Aorta (tissue), 5 donors: ENCODE data around the gene KANSL2. TPM values are rescaled to one million over a fixed set of nuclear protein-coding genes. Genes with fewer than 3 reads are reported as not detected.
"Not testable (repeated sequence)": the region's sequence is repeated elsewhere in the genome, so short reads cannot be mapped to it uniquely, and the experiment has no call there.

ENCODE experiments used
- ATAC-seq: fragments of 200-7000 bp; cut with Tn5 transposase; one replicate; pipeline ENCODE4 v1.9.1; 2022; ENCODE audit warnings: moderate library complexity; ENCODE audit not compliant: low FRiP score
- DNase-seq, 2 donors: peaks; one replicate each; pipeline ENCODE4 v3.0.0-alpha.2; 2020
- H3K27ac ChIP-seq, 2 donors: one replicate each; pipeline ENCODE4 v1.5.1; 2013; ENCODE audit warnings: low read length in 2 of 2, mild to moderate bottlenecking in 2 of 2, moderate library complexity in 2 of 2, control low read depth in 1 of 2, inconsistent platforms in 1 of 2, low read depth in 1 of 2
- H3K27me3 ChIP-seq, 2 donors: one replicate each; pipeline ENCODE4 v1.6.1; 2013; ENCODE audit warnings: control low read depth in 1 of 2, low read length in 1 of 2, mild to moderate bottlenecking in 1 of 2, moderate library complexity in 1 of 2; ENCODE audit not compliant: insufficient read depth in 2 of 2, control insufficient read depth in 1 of 2
- H3K36me3 ChIP-seq, 2 donors: one replicate each; pipeline ENCODE4 v1.6.1; 2013; ENCODE audit warnings: control low read depth in 1 of 2, low read length in 1 of 2, mild to moderate bottlenecking in 1 of 2; ENCODE audit not compliant: insufficient read depth in 2 of 2, control insufficient read depth in 1 of 2
- H3K4me1 ChIP-seq, 2 donors: one replicate each; pipeline ENCODE4 v1.6.1; 2013; ENCODE audit warnings: low read length in 2 of 2, control low read depth in 1 of 2, mild to moderate bottlenecking in 1 of 2, moderate library complexity in 1 of 2; ENCODE audit not compliant: insufficient read depth in 2 of 2, control insufficient read depth in 1 of 2
- H3K4me3 ChIP-seq, 2 donors: one replicate each; pipeline ENCODE4 v1.5.1; 2013; ENCODE audit warnings: low read length in 2 of 2, control low read depth in 1 of 2, mild to moderate bottlenecking in 1 of 2
- H3K9me3 ChIP-seq: one replicate; pipeline ENCODE4 v1.6.1; 2013; ENCODE audit warnings: mild to moderate bottlenecking, low read length; ENCODE audit not compliant: control insufficient read depth
- WGBS, 2 donors: extraction: QIAGEN DNeasy Blood & Tissue Kit; methylation state at CpG; one replicate each; pipeline ENCODE4 v1.1.7; 2013; 5-methylcytosine and 5-hydroxymethylcytosine counted together
- intact Hi-C, 2 donors: fragments of 100-400 bp; cut with DNase I; formaldehyde crosslinking; loops; one replicate each; pipeline versions ENCODE4 v1.14.2 to v1.15.0; 2022
- polyA plus RNA-seq, 2 donors: library from polyadenylated mRNA; stranded (reverse); fragments of 200-250 nt; gene quantifications; one replicate each; pipeline ENCODE4 v1.2.3, GENCODE V29; 2013
- total RNA-seq, 2 donors: library from RNA; stranded (reverse); fragmentation: NEBNext Ultra II Directional; extraction: Animal tissue kit (Norgen Biotek cat#: 25700); gene quantifications; one replicate each; pipeline ENCODE4 v1.2.1, GENCODE V29; 2021
- donor health status: healthy with polysubstance abuse.
- donor health status: Bipolar disorder and iron deficiency.
- donor health status: DM: no; HTN: no; CAD: no.
- donor health status: DM: no; HTN: no; CAD: no.
- donor health status: DM: yes; HTN: yes; CAD: no.

Gene KANSL2
- total and polyA plus RNA-seq, 4 donors, result 18.7 to 31.0 (median 24.5) TPM

- WGBS, 2 donors, result 46 to 52% methylated on average over 3 of the region's 3 CpGs
- ATAC-seq, result no peak
- H3K36me3 ChIP-seq, result peaks cover 0 to 2% of the 10 kb centered on the region in 2 donors
- H3K9me3 ChIP-seq, result no peaks in the 10 kb centered on the region
- H3K27ac ChIP-seq, result no peak overlapping the region
- DNase-seq, result no peak
- no peak overlapping the region for H3K4me3 ChIP-seq
- no peaks in the 10 kb centered on the region for H3K27me3 ChIP-seq
- intact Hi-C loops, result no loop called here
- H3K4me1 ChIP-seq, result peaks cover 2 to 5% of the 10 kb centered on the region in 2 donors
Observed at GRCh38 chr12:48678551-48679185, 3.4 kb downstream of the KANSL2 start.

DNA sequence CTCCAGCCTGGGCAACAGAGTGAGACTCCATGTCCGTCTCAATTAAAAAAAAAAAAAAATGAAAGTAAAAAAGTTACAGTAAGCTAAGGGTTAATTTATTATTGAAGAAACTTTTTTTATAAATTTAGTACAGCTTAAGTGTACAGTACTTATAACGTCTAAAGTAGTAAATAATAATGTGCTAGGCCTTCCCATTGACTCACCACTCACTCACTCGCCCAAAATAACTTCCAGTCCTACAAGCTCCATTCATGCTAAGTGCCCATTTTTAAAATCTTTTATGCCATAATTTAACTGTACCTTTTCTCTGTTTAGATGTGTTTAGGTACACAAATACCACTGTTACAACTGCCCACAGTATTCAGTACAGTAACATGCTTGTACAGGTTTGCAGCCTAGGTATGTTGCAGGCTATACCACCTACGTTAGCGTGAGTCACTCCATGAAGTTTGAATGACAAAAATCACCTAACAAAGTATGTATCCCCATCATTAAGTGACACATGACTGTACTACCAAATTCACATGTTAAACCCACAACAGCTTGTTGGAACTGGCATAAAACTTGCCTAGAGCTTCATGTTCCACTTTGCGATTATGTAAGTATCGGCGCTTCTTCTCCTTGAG, 10.7 kb downstream of the KANSL2 start:
- Histone ChIP-seq H3K36me3 (peaks cover 5 to 22% of the 10 kb centered on the region in 2 donors), H3K4me3 (no peak overlapping the region), H3K9me3 (no peaks in the 10 kb centered on the region), H3K27me3 (no peaks in the 10 kb centered on the region), H3K27ac (no peak overlapping the region), H3K4me1 (no peaks in the 10 kb centered on the region)
- intact Hi-C loops, result no loop called here
- 71 to 76% methylated on average over 8 of the region's 8 CpGs for WGBS, 2 donors
- DNase-seq (no peak), ATAC-seq (no peak)

DNA sequence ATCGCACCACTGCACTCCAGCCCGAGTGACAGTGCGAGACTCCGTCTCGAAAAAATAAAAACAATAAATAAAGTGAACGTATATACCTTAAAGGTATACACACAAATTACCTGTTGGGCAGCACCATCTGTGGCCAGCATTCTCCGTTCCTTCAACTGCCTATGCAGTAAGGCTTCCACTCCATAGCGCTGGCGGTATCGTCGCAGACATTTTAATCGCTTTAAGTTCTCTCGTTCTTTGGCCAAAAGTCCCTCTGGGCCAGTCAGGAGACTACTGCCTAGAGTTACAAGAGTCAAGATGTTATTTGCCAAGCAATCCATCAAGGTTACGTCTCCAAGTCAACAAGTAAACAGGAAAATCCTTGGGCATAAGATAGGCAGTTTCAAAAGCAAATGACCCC, 13.0 kb downstream of the KANSL2 start:
- WGBS, 2 donors, result 86 to 90% methylated on average over 14 of the region's 14 CpGs

DNA sequence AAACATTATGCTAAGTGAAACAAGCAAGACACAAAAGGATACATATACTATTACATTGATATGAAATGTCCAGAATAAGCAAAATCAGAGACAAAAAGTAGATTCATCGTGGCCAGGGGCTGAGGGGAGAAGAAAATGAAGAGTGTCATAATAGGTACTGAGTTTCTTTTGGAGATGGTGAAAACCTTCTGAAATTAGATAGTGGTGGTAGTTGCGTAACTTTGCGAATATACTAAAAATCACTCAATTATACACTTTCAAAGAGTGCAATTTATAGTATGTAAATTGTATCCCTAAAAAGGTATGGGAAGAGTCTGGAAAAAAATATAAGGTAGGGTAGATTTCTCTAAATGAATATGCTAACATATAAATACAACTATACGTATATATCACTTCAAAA, 22.2 kb downstream of the KANSL2 start:
- Histone ChIP-seq H3K4me1 (no peaks in the 10 kb centered on the region), H3K27ac (no peak overlapping the region), H3K27me3 (no peaks in the 10 kb centered on the region), H3K4me3 (no peak overlapping the region), H3K9me3 (no peaks in the 10 kb centered on the region), H3K36me3 (peaks cover 8% of the 10 kb centered on the region in 2 donors)
- DNase-seq (no peak), ATAC-seq (no peak)
- intact Hi-C loops, result no loop called here
- WGBS, 2 donors, result 91 to 95% methylated on average over 4 of the region's 4 CpGs

More for the DNA sequence above, 13.0 kb downstream of the KANSL2 start:
- DNase-seq, result no peak
- ATAC-seq, result no peak
- no peaks in the 10 kb centered on the region for H3K27me3 ChIP-seq
- H3K9me3 ChIP-seq, result no peaks in the 10 kb centered on the region
- H3K4me3 ChIP-seq, result no peak overlapping the region
- no peaks in the 10 kb centered on the region for H3K4me1 ChIP-seq
- H3K36me3 ChIP-seq, result peaks cover 5 to 22% of the 10 kb centered on the region in 2 donors
- intact Hi-C loops, result no loop called here
- no peak overlapping the region for H3K27ac ChIP-seq

- intact Hi-C loops, result no loop called here
- H3K36me3 ChIP-seq, result peaks cover 8 to 11% of the 10 kb centered on the region in 2 donors
- no peaks in the 10 kb centered on the region for H3K9me3 ChIP-seq
- H3K4me1 ChIP-seq, result no peaks in the 10 kb centered on the region
- no peak overlapping the region for H3K27ac ChIP-seq
- ATAC-seq, result no peak
- WGBS, 2 donors, result 58 to 63% methylated on average over 4 of the region's 4 CpGs
- H3K4me3 ChIP-seq, result no peak overlapping the region
- H3K27me3 ChIP-seq, result no peaks in the 10 kb centered on the region
- DNase-seq, result no peak
Observed at GRCh38 chr12:48651681-48652080, 30.4 kb downstream of the KANSL2 start.

DNA sequence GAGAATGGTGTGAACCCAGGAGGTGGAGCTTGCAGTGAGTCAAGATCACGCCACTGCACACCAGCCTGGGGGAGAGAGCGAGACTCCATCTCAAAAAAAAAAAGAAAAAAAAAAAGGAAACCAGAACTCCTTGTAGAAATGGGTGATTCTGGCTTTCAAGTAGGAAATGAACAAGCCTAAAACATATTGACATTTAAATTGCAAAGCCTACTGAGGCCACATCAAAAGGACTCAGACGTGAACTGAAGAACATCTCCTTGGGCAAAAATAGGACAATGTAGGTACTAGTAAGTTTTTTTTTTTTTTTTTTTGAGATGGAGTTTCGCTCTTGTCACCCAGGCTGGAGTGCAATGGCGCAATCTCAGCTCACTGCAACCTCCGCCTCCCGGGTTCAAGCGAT, 36.7 kb downstream of the KANSL2 start:
- DNase-seq, H3K36me3 ChIP-seq, ATAC-seq, H3K9me3 ChIP-seq, H3K27me3 ChIP-seq, H3K4me1 ChIP-seq, H3K27ac ChIP-seq, H3K4me3 ChIP-seq, intact Hi-C loops: not testable (repeated sequence)
- 95% methylated on average over 8 of the region's 8 CpGs for WGBS, 2 donors

GRCh38 chr12:48643011-48643410, 39.0 kb downstream of the KANSL2 start:
- intact Hi-C loops, result no loop called here
- H3K4me1 ChIP-seq, result no peaks in the 10 kb centered on the region
- no peaks in the 10 kb centered on the region for H3K27me3 ChIP-seq
- H3K9me3 ChIP-seq, result no peaks in the 10 kb centered on the region
- ATAC-seq (no peak), DNase-seq (no peak)
- 92 to 97% methylated on average over 2 of the region's 2 CpGs for WGBS, 2 donors
- H3K27ac ChIP-seq, result no peak overlapping the region
- H3K36me3 ChIP-seq, result peaks cover 0 to 1% of the 10 kb centered on the region in 2 donors
- H3K4me3 ChIP-seq, result no peak overlapping the region

DNA sequence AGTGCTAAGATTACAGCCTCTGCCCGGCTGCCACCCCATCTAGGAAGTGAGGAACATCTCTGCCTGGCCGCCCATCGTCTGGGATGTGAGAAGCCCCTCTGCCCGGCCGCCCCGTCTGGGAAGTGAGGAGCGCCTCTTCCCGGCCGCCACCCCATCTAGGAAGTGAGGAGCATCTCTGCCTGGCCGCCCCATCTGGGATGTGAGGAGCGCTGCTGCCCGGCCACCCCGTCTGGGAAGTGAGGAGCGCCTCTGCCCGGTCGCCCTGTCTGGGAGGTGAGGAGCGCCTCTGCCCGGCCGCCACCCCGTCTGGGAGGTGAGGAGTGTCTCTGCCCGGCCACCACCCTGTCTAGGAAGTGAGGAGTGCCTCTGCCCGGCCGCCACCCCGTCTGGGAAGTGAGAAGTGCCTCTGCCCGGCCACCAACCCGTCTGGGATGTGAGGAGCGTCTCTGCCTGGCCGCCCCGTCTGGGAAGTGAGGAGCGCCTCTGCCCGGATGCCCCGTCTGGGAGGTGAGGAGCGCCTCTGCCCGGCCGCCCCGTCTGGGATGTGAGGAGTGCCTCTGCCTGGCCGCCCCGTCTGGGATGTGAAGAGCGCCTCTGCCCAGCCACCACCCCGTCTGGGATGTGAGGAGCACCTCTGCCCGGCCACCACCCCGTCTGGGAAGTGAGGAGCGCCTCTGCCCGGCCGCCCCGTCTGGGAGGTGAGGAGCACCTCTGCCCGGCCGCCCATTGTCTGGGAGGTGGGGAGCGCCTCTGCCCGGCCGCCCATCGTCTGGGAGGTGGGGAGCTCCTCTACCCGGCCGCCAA, 40.1 kb downstream of the KANSL2 start:
- H3K27ac ChIP-seq, H3K36me3 ChIP-seq, intact Hi-C loops, H3K9me3 ChIP-seq, H3K4me3 ChIP-seq, ATAC-seq, DNase-seq, H3K27me3 ChIP-seq, H3K4me1 ChIP-seq: not testable (repeated sequence)
- 96% methylated on average over 54 of the region's 54 CpGs for WGBS, 2 donors
